ENCODE results near the gene CD177. TPM values are rescaled to one million over a fixed set of nuclear protein-coding genes. Genes with fewer than 3 reads are reported as not detected.

CD177 gene
- total and polyA plus RNA-seq, 9 of the 15 experiments (the other 6 are each of a cell fraction or from before 2014, with no cell fraction given), result not detected

DNA sequence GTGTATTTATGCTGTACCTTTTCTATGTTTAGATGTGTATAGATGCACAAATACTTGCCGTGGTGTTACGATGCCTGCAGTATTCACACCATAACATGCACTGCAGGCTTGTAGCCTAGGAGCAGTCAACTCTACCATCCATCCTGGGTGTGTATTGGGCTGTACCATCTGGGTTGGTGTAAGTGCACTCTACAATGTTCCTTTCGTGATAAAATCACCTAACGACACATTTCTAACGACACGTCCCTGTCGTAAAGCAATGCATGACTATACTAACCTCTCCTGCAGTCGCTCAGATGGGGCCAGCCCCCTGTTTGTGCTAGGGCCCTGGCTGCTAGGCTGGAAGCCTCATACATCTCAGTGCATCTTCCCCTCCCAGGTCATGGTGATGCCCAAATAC lies 18.4 kb downstream of the CD177 start:
- no peak overlapping the region for H2AFZ ChIP-seq (ENCODE audit: low read depth, low read length)
- no peaks in the 10 kb centered on the region for H3K9me1 ChIP-seq (ENCODE audit: control insufficient read depth, insufficient read depth, low read length)
- ChIA-PET CTCF (ENCODE audit: low intra/inter-chr PET ratio) (no interaction called here), POLR2A (interaction anchor here (0.7 kb wide), 1 partner anchor 1632 kb away, joined by 3 read pairs; no protein-coding TSS in a partner anchor)
- no peaks in the 10 kb centered on the region for H3K4me1 ChIP-seq (replicated peaks in 1 of 2; ENCODE audit: control insufficient read depth in 2 of 2, insufficient read depth in 2 of 2, low read length in 2 of 2)
- no peak overlapping the region for H3K9ac ChIP-seq (ENCODE audit: insufficient read depth in 1 of 2, low read depth in 2 of 2, low read length in 2 of 2)
- intact Hi-C loops (cut with micrococcal nuclease) (no loop called here), in situ Hi-C loops (cut with MboI) (no loop called here)
- H3K79me2 ChIP-seq (ENCODE audit: control insufficient read depth, insufficient read depth, low read length), result no peaks in the 10 kb centered on the region
- H3K36me3 ChIP-seq (ENCODE audit: control insufficient read depth, insufficient read depth, low read length), result no peaks in the 10 kb centered on the region
- H3K4me2 ChIP-seq (ENCODE audit: insufficient read depth, low read length), result no peak overlapping the region
- no peaks in the 10 kb centered on the region for H3K9me3 ChIP-seq (replicated peaks; ENCODE audit: control insufficient read depth, insufficient read depth, low read depth, low read length)
- no peaks in the 10 kb centered on the region for H4K20me1 ChIP-seq (replicated peaks; ENCODE audit: control insufficient read depth, insufficient read depth, low read length)
- no peak overlapping the region for H3K4me3 ChIP-seq
- ATAC-seq (no peak), DNase-seq (ENCODE audit: extremely low read depth in 1 of 4, low spot score in 3 of 4) (no peak), FAIRE-seq (no peak)
- 1% methylated on average over 8 of the region's 8 CpGs for WGBS (ENCODE audit: insufficient coverage, low coverage, missing lambda C conversion rate)
- peaks cover 0 to 8% of the 10 kb centered on the region in 2 experiments; a peak in 1 of 5 replicates for H3K27me3 ChIP-seq (ENCODE audit: control insufficient read depth in 2 of 2, insufficient read depth in 2 of 2, low read length in 2 of 2)
- BruUV-seq (replicated peaks), result no TSS peak
- H3K27ac ChIP-seq (ENCODE audit: extremely low read depth, low read depth, low read length), result no peak overlapping the region
- TF ChIP-seq HLTF (IDR thresholded peaks at IDR 0.05), result no peak
- no peak for TF ChIP-seq SIN3B (IDR thresholded peaks at IDR 0.05; ENCODE audit: low read depth)
- no peak for TF ChIP-seq POLR3G (IDR thresholded peaks at IDR 0.05; ENCODE audit: extremely low read depth, insufficient read length, insufficient replicate concordance)
- no peak for TF ChIP-seq MCM5 (IDR thresholded peaks at IDR 0.05; ENCODE audit: low read depth)
- TF ChIP-seq HNRNPH1 (optimal IDR thresholded peaks at IDR 0.05; ENCODE audit: low read depth, low read length), result no peak
- no peak for TF ChIP-seq KLF6 (CRISPR knock-in tag; IDR thresholded peaks at IDR 0.05; ENCODE audit: borderline replicate concordance)
- TF ChIP-seq TCF7L2 (IDR thresholded peaks at IDR 0.05; ENCODE audit: low read depth, low read length), result no peak
- TF ChIP-seq NKRF (IDR thresholded peaks at IDR 0.05; ENCODE audit: borderline replicate concordance), result no peak
- TF ChIP-seq ZNF436 (CRISPR knock-in tag; IDR thresholded peaks at IDR 0.05), result no peak
- TF ChIP-seq, protein P1, sequence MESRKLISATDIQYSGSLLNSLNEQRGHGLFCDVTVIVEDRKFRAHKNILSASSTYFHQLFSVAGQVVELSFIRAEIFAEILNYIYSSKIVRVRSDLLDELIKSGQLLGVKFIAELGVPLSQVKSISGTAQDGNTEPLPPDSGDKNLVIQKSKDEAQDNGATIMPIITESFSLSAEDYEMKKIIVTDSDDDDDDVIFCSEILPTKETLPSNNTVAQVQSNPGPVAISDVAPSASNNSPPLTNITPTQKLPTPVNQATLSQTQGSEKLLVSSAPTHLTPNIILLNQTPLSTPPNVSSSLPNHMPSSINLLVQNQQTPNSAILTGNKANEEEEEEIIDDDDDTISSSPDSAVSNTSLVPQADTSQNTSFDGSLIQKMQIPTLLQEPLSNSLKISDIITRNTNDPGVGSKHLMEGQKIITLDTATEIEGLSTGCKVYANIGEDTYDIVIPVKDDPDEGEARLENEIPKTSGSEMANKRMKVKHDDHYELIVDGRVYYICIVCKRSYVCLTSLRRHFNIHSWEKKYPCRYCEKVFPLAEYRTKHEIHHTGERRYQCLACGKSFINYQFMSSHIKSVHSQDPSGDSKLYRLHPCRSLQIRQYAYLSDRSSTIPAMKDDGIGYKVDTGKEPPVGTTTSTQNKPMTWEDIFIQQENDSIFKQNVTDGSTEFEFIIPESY (CRISPR knock-in tag; IDR thresholded peaks at IDR 0.05), result no peak
- TF ChIP-seq ZNF318 (IDR thresholded peaks at IDR 0.05; ENCODE audit: borderline replicate concordance in 1 of 2, low read depth in 1 of 2), result no peak
